ENCODE data around the gene PARVG. TPM values are rescaled to one million over a fixed set of nuclear protein-coding genes. Genes with fewer than 3 reads are reported as not detected.

Gene PARVG
- total RNA-seq, 1 donor, result 87.6 TPM

DNA sequence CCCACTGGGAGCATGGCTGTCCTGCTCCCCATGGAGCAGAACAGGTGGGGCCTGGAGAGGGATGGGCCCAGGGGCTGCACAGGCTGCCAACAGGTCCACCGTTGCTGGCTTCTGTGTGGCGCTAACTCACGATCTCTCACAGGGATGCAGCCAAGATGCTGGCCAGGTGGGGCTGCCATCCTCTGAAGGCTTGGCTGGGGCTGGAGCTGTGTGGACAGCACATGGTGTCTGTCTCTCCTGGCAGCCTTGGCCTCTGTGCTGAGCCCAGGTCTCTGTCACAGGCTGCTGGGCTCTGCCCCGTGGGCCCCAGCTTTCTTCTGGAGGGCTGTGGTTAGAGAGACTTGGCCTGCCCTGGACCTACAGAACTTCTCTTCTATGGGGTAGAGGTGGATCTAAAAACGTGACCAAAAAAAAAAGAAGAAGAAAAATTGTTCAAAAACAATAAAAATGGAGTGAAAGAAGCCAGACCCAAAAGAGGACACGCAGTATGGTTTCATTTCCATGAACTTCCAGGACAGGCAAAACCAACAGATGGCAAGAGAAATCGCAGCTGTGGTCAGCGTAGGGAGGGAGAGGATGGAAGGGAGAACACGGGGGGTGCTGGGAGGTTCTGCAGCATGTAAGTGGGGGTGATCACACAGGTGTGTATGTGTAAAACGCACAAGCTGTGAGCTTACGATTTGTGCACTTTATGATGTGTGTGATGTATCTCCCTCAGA, 12.2 kb downstream of the PARVG start:
- peaks cover 43% of the 10 kb centered on the region for H3K4me1 ChIP-seq (ENCODE audit: insufficient read depth, low read length)
- H3K4me3 ChIP-seq (ENCODE audit: low read length), result no peak overlapping the region
- H3K27me3 ChIP-seq (ENCODE audit: insufficient read depth, low read length), result no peaks in the 10 kb centered on the region
- H3K9me3 ChIP-seq (ENCODE audit: low read depth, low read length), result no peaks in the 10 kb centered on the region

- H3K27me3 ChIP-seq (ENCODE audit: insufficient read depth, low read length), result no peaks in the 10 kb centered on the region
- H3K9me3 ChIP-seq (ENCODE audit: low read depth, low read length), result no peaks in the 10 kb centered on the region
- peaks cover 43% of the 10 kb centered on the region for H3K4me1 ChIP-seq (ENCODE audit: insufficient read depth, low read length)
- H3K4me3 ChIP-seq (ENCODE audit: low read length), result no peak overlapping the region
Observed at GRCh38 chr22:44193535-44193891, 12.8 kb downstream of the PARVG start.

GRCh38 chr22:44194569-44194968, 13.8 kb downstream of the PARVG start:
- Histone ChIP-seq H3K4me1 (ENCODE audit: insufficient read depth, low read length) (peaks cover 43% of the 10 kb centered on the region), H3K9me3 (ENCODE audit: low read depth, low read length) (no peaks in the 10 kb centered on the region), H3K27me3 (ENCODE audit: insufficient read depth, low read length) (no peaks in the 10 kb centered on the region), H3K4me3 (ENCODE audit: low read length) (no peak overlapping the region)

DNA sequence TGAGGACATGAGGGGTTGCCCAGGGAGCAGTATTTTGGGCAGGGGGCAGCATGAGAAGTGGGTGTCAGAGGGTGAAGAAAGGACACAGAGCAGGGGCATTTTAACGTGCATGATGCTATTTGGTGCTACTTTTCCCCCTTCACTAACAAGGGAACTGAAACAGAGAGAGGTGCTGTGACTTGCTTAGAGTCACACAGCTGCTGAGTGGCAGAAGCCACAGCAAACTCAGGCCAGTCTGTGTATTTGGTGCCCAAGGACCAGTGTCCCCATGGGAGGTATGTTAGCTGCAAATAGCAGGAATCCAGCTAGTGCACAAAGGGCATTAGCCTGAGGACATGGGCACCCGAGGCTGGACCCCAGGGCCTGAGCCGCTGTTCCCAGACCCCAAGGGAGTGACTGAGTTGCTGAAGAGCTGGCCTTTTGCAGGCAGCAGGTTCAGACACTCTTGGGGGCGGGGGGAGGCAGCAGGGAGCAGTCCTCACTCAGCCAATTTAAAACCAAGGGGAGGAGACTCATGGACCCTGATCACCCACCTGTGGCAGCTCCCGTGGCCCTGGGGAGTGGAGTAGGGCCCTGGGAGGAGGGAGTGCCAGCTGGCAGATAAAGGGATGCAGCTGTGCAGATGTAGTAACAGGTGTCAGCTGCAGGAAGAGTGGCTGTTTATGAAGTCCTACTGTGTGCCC, 14.6 kb downstream of the PARVG start:
- H3K9me3 ChIP-seq (ENCODE audit: low read depth, low read length), result no peaks in the 10 kb centered on the region

GRCh38 chr22:44196241-44196640, 15.5 kb downstream of the PARVG start:
- H3K4me3 ChIP-seq (ENCODE audit: low read length), result no peak overlapping the region
- H3K27me3 ChIP-seq (ENCODE audit: insufficient read depth, low read length), result no peaks in the 10 kb centered on the region
- H3K4me1 ChIP-seq (ENCODE audit: insufficient read depth, low read length), result peaks cover 28% of the 10 kb centered on the region
- no peaks in the 10 kb centered on the region for H3K9me3 ChIP-seq (ENCODE audit: low read depth, low read length)

More for the DNA sequence above, 14.6 kb downstream of the PARVG start:
- Histone ChIP-seq H3K4me3 (ENCODE audit: low read length) (no peak overlapping the region), H3K4me1 (ENCODE audit: insufficient read depth, low read length) (peaks cover 38% of the 10 kb centered on the region), H3K27me3 (ENCODE audit: insufficient read depth, low read length) (no peaks in the 10 kb centered on the region)

- Histone ChIP-seq H3K9me3 (ENCODE audit: low read depth, low read length) (no peaks in the 10 kb centered on the region), H3K4me1 (ENCODE audit: insufficient read depth, low read length) (peaks cover 24% of the 10 kb centered on the region)
Observed at GRCh38 chr22:44196731-44197131, 16.0 kb downstream of the PARVG start.

DNA sequence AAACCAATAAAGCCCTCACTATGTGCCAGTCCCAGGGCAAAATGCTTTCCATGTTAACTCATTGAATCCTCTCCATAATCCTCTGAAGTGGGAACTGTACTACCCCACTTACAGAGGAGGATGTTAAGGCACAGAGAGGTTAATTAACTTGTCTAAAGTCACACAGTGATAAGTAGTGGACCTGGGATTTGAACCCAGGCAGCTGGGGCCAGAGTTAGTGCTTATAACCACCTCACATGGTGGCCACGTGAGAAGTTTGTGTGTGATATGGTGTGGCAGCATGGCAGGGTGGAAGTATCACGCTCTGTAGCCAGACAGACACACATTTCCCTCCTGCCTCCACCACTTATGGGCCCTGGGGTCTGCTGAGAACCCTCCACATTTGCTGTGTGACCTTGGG, 16.5 kb downstream of the PARVG start:
- H3K27me3 ChIP-seq (ENCODE audit: insufficient read depth, low read length), result no peaks in the 10 kb centered on the region
- H3K4me3 ChIP-seq (ENCODE audit: low read length), result no peak overlapping the region
- no peaks in the 10 kb centered on the region for H3K9me3 ChIP-seq (ENCODE audit: low read depth, low read length)
- peaks cover 18% of the 10 kb centered on the region for H3K4me1 ChIP-seq (ENCODE audit: insufficient read depth, low read length)

More at GRCh38 chr22:44196731-44197131, 16.0 kb downstream of the PARVG start:
- Histone ChIP-seq H3K4me3 (ENCODE audit: low read length) (no peak overlapping the region), H3K27me3 (ENCODE audit: insufficient read depth, low read length) (no peaks in the 10 kb centered on the region)

- Histone ChIP-seq H3K9me3 (ENCODE audit: low read depth, low read length) (no peaks in the 10 kb centered on the region), H3K4me3 (ENCODE audit: low read length) (no peak overlapping the region), H3K4me1 (ENCODE audit: insufficient read depth, low read length) (no peaks in the 10 kb centered on the region)
Observed at GRCh38 chr22:44199164-44199563, 18.4 kb downstream of the PARVG start.

GRCh38 chr22:44199866-44200265, 19.1 kb downstream of the PARVG start:
- Histone ChIP-seq H3K4me3 (ENCODE audit: low read length) (no peak overlapping the region), H3K9me3 (ENCODE audit: low read depth, low read length) (no peaks in the 10 kb centered on the region), H3K27me3 (ENCODE audit: insufficient read depth, low read length) (no peaks in the 10 kb centered on the region), H3K4me1 (ENCODE audit: insufficient read depth, low read length) (peaks cover 3% of the 10 kb centered on the region)

More at GRCh38 chr22:44199164-44199563, 18.4 kb downstream of the PARVG start:
- H3K27me3 ChIP-seq (ENCODE audit: insufficient read depth, low read length), result no peaks in the 10 kb centered on the region

DNA sequence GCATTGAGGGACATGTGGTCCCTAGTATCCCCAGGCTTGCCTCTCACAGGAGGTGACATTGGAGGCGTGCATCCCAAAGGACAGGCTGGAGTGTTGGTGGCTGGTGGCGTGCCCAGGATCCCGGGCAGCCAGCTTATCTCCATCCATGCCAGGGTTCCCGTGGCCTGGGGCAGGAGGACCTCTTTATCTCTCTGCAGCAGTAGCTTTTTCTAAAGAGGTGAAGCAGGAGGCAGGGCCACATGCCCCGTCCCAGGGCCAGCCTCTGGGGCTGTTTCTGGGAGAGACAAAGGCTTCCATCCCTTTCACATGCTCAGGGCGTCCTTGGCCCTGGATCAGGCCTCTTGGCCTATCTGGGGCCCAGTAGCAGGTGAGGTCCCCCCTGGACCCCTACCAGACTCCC, 19.7 kb downstream of the PARVG start:
- H3K9me3 ChIP-seq (ENCODE audit: low read depth, low read length), result no peaks in the 10 kb centered on the region
- H3K4me3 ChIP-seq (ENCODE audit: low read length), result no peak overlapping the region
- no peaks in the 10 kb centered on the region for H3K27me3 ChIP-seq (ENCODE audit: insufficient read depth, low read length)
- peaks cover 7% of the 10 kb centered on the region for H3K4me1 ChIP-seq (ENCODE audit: insufficient read depth, low read length)

GRCh38 chr22:44200855-44201550, 20.3 kb downstream of the PARVG start:
- Histone ChIP-seq H3K9me3 (ENCODE audit: low read depth, low read length) (no peaks in the 10 kb centered on the region), H3K4me3 (ENCODE audit: low read length) (no peak overlapping the region)

GRCh38 chr22:44201665-44202064, 20.9 kb downstream of the PARVG start:
- Histone ChIP-seq H3K4me3 (ENCODE audit: low read length) (no peak overlapping the region), H3K27me3 (ENCODE audit: insufficient read depth, low read length) (no peaks in the 10 kb centered on the region), H3K9me3 (ENCODE audit: low read depth, low read length) (no peaks in the 10 kb centered on the region), H3K4me1 (ENCODE audit: insufficient read depth, low read length) (peaks cover 7% of the 10 kb centered on the region)

More at GRCh38 chr22:44200855-44201550, 20.3 kb downstream of the PARVG start:
- Histone ChIP-seq H3K27me3 (ENCODE audit: insufficient read depth, low read length) (no peaks in the 10 kb centered on the region), H3K4me1 (ENCODE audit: insufficient read depth, low read length) (peaks cover 7% of the 10 kb centered on the region)

DNA sequence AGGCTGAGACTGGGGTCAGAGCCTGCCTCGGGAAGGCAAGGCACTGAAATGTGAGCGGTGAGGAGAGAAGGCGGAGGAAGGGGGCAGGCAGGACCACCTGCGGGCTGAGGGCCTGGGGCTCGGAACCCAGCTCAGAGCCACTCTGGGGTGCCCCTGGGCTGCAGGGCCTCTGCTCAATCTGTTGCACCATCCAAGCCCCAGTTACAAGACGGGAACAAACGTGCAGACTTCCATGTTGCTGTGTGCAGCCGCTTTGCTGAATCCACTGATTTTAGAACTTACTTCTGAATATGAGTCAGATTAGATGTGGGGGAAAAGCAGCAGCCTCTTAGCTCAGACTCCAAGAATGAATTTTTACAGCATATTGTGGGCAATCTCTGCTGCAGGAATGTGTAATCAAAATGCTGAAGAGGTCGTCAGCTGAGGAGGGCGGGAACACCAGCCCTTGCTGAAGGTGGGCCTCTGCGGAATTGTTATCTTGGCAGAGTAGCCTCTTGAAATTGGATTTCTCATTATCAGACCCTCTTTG, 21.6 kb downstream of the PARVG start:
- H3K27me3 ChIP-seq (ENCODE audit: insufficient read depth, low read length), result no peaks in the 10 kb centered on the region
- H3K4me1 ChIP-seq (ENCODE audit: insufficient read depth, low read length), result peaks cover 7% of the 10 kb centered on the region
- H3K9me3 ChIP-seq (ENCODE audit: low read depth, low read length), result no peaks in the 10 kb centered on the region
- no peak overlapping the region for H3K4me3 ChIP-seq (ENCODE audit: low read length)

- H3K27me3 ChIP-seq (ENCODE audit: insufficient read depth, low read length), result no peaks in the 10 kb centered on the region
- H3K9me3 ChIP-seq (ENCODE audit: low read depth, low read length), result no peaks in the 10 kb centered on the region
- H3K4me3 ChIP-seq (ENCODE audit: low read length), result no peak overlapping the region
- peaks cover 9% of the 10 kb centered on the region for H3K4me1 ChIP-seq (ENCODE audit: insufficient read depth, low read length)
Observed at GRCh38 chr22:44203203-44203602, 22.5 kb downstream of the PARVG start.

Data from mononuclear cell (primary cell).